NCI-H2227 (cell line): ENCODE results near the gene SV2B.

Source experiments
- DNase-seq: peaks from one replicate; lab custom pipeline; 2025; ENCODE audit not compliant: unreplicated experiment; lab: John Stamatoyannopoulos, UW

The SV2B gene

DNA sequence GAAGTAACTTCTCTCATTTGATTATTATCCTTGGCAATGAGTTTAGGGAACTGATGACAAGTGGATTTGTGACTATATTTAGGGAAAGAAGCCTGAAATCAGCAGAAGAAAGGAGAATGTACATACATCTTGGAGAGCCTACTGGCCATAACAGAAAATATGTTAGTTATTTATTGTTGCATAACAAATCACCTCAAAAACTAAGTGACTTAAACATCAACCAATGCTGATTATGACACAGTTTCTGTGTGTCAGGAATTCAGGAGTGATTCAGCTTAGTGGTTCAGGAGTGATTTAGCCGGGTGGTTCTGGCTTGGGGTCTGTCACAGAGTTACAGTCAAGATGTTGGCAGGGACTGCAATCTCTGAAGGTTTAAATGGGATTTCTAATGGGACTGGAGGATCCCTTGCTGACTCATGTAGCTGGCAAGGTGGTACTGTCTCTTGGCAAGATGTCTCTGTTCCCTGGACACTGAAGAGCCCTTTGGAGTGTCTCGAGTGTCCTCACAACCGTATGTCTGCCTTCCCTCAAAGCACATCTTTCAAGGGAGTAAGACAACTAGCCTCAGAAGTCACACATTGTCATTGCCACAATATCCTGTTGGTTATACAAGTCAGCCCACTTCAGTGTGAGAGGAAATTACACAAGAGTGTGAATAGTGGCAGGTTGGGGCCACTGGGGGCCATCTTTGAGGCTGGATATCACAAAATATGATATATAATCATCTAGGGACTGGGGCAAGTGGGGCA lies 248.9 kb downstream of the SV2B start:
- no peak for DNase-seq
